Right ventricle myocardium superior (tissue), 1 donor: Measurements from ENCODE around the gene CENPP. TPM values are rescaled to one million over a fixed set of nuclear protein-coding genes. Genes with fewer than 3 reads are reported as not detected.

Source experiments
- ATAC-seq: fragments of 200-7000 bp; cut with Tn5 transposase; one replicate; pipeline ENCODE4 v1.9.1; 2020; ENCODE audit warnings: mild to moderate bottlenecking; ENCODE audit not compliant: poor library complexity
- DNase-seq: peaks from one replicate; pipeline ENCODE4 v3.0.0-alpha.2; 2020
- intact Hi-C: fragments of 100-400 bp; cut with DNase I; formaldehyde crosslinking; loops from one replicate; pipeline ENCODE4 v1.11.2; 2022
- total RNA-seq: library from RNA; stranded (reverse); fragmentation: NEBNext Ultra II Directional; extraction: Animal tissue kit (Norgen Biotek cat#: 25700); gene quantifications from one replicate; pipeline ENCODE4 v1.2.1, GENCODE V29; 2021
- donor health status: DM: no; HTN: yes; CAD: no; lungs with severe emphysema.

CENPP gene
- total RNA-seq, 1 donor from 2014 or later = 3.0 TPM

DNA sequence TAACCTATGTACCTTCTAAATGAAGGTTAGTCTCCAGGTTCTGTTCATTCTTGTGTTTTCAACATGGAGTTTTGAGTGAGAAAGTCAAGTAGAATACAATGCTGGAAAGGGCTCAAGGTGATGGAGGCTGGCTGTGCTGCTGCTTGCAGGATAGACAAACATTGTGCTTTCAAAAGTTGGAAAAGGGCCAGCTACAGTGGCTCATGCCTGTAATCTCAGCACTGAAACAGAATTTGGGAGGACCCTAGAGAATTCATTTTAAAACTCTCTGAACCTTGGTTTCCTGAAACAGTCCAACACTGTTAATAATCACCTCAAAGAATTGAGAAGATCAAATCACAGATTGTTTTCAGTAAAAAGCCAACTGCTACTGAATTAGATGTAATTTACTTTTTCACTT, 16.9 kb upstream of the CENPP start:
- DNase-seq = no peak
- no peak for ATAC-seq
- intact Hi-C loops = no loop called here

GRCh38 chr9:92310562-92310961, 15.2 kb upstream of the CENPP start:
- no peak for DNase-seq
- intact Hi-C loops = no loop called here
- no peak for ATAC-seq

DNA sequence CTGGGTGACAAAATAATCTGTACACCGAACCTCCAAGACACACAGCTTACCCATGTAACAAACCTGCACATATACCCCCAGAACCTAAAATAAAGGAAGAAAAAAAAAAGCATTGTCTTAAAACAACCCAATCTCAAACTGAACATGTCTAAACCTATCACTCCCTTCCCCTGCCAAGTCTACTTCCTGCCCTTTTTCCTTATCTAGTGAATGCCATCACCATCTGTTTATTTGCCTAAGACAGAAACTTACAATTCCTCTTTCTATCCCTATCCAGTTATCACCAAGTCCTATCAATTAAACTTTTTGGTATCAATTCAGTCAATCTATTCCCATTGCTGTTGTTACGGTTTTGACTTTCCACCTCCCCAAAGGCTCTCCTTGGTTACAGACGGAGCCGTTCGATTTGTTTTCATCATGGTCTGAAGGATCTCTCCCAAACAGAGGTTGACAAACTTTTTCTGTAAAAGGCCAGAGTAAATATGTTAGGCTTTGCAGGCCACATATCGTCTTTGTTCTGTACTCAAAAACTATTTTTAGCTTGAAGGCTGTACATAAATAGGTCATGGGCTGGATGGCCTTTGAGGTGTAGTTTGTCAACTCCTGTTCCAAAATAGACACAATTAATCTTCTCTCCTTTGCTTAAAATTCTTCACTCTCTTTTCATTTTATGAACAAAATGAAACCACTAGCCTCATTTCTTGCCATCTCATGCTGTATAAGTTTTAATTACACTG, 12.7 kb upstream of the CENPP start:
- ATAC-seq (peak; percentile 80), DNase-seq (no peak)
- intact Hi-C loops = no loop called here

GRCh38 chr9:92313624-92314012, 12.1 kb upstream of the CENPP start:
- ATAC-seq (peak; percentile 80), DNase-seq (no peak)
- intact Hi-C loops = no loop called here

- DNase-seq (no peak), ATAC-seq (no peak)
- intact Hi-C loops = no loop called here
Observed at GRCh38 chr9:92315456-92315855, 10.3 kb upstream of the CENPP start.

DNA sequence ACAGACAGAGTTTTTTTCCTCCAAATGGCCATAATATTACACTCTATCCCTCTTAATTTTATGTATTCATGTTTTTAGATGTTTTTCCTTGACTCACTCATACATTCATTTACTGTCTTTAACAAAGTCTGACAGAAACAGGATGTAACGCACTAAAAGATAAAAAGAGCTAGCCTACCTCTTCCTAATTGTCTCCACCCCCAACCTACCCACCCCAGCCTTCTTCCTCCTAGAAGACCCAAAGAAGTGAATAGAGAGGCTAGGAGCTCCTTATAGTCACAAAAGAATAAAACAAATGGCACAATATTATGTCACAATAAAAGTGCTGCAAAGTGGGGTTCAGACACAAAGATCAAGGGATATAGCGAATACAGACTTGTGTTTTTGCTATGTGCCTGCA, 1.3 kb upstream of the CENPP start:
- ATAC-seq = no peak
- intact Hi-C loops = no loop called here
- no peak for DNase-seq

- ATAC-seq (peak; percentile 52), DNase-seq (peak; percentile 71)
- intact Hi-C loops = no loop called here
Observed at GRCh38 chr9:92324889-92325268, 874 bp upstream of the CENPP start.

- ATAC-seq (peak; percentile 1), DNase-seq (no peak)
- intact Hi-C loops = no loop called here
Observed at GRCh38 chr9:92325991-92326500, 293 bp downstream of the CENPP start.

GRCh38 chr9:92327283-92327850, 1.6 kb downstream of the CENPP start:
- ATAC-seq = no peak
- intact Hi-C loops = no loop called here
- no peak for DNase-seq

GRCh38 chr9:92328225-92328624, 2.5 kb downstream of the CENPP start:
- ATAC-seq (no peak), DNase-seq (no peak)
- intact Hi-C loops = no loop called here

- intact Hi-C loops = no loop called here
- peak; percentile 89 for ATAC-seq
- peak; percentile 58 for DNase-seq
Observed at GRCh38 chr9:92332577-92333281, 7.0 kb downstream of the CENPP start.

DNA sequence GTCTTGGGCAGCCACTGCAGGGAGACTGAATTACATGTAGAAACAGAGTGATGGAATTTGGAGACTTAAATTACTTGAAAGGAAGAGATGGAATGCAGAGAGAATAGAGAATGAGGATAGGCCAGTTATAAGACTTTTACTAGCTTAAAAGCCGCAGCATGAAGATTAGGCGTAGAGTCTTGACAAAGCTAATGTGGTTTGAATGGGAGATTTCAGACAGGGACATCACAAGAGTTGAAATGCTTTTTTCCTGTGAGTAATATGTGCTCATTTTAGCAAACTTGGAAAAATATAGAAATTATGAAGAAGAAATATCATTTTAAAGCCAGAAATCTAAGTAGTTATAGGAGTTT, 7.5 kb downstream of the CENPP start:
- intact Hi-C loops = no loop called here
- peak; percentile 37 for ATAC-seq
- DNase-seq = no peak

DNA sequence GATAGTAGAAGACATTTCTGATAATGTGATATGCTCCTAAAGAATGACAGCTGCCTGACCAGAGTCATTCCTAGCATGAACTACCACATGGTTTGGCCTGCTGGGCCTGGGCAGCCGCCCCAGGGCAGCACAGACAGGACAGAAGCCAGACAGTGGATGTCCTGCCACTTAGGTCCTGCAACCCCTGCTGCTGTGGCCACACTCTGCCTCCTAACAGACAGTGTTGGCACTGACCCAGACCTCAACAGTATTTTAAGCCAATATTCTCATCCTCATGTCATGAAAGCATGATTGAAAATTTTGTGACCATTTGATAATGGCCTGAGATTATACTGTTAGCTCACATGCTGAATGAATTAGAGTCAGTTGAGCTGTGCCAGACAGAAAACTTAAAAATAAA, 15.8 kb downstream of the CENPP start:
- DNase-seq (no peak), ATAC-seq (no peak)
- intact Hi-C loops = loop anchor here (10.0 kb wide), 2 partner anchors 63 to 93 kb away; partner anchors contain the start of gene OGN

DNA sequence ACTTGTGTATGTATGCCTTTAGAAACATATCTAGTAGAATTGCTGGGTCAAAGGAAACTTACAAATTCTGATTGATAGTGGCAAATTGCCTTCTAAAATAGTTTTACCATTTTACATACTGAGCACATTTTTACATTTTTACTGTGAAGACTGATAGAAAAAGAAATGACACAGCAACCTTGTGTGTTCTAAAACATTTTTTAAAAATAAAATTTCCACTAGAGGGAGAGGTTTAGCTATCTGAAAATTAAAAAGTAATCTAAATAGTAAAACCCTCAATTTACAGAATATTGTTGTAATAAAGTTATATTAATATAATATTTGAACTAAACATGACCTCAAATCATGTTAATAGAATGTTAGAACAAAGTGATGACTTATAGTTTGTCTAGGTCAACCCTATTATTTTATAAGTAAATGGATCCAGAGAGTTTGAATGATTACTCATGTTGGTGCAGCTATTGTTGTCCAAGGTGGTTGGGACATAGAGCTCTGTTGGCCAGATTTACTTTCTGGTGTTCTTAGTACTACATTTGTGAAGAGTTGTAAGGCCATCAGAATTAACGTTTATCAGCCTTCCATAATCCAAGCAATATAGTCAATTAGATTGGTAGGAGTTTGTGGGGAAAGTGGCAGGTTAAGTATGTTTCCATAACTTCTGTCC, 17.2 kb downstream of the CENPP start:
- no peak for DNase-seq
- ATAC-seq = no peak
- intact Hi-C loops = loop anchor here (2.0 to 10.0 kb wide), 3 partner anchors 62 to 292 kb away; partner anchors contain the start of gene OGN

- intact Hi-C loops = loop anchor here (10.0 kb wide), 2 partner anchors 59 to 89 kb away; partner anchors contain the start of gene OGN
Observed at GRCh38 chr9:92345582-92345981, 19.8 kb downstream of the CENPP start.

DNA sequence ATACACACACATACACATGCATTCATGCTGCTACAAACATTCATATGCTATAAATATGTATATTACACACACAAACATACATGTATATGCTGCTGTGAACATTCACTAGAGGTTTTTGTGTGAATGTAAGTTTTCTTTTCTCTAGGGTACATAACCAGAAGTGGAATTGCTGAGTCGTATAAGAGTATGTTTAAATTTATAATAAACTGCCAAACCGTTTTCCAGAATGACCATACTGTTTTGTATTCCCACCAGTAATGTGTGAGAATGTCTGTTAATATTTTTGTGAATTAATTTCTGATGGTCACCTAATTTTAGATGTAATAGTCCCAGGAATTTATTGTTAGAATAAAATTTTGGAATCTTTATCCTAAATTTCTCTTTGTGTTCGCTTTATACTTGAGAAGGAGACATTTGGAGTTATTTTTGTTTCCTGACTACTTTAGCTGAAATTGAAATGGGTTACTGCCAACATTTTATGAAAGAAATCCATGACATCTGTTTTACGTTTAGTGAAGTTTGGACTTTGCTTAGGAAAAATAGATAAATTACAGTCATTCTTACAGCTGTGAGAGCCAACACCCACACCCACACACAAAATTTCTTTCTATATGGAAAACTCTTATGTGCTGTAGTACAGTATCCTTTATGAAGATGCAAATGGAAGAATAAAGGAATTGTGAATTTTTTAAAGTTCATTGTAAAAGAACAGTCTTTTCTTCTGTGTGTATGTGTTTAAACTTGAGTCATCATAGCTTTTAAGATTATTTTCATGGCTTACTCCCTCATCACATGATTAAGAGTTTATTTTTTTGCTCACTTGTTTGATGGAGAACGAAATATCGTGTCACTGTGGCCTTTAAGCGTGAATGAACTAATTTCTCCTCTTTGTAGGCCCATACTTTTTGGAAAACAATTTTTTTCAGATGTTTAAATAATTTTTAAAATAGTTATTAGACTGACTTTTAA, 24.3 kb downstream of the CENPP start:
- no peak for DNase-seq
- intact Hi-C loops = loop anchor here (10.0 kb wide), 2 partner anchors 55 to 85 kb away; partner anchors contain the start of gene OGN
- peak; percentile 70 for ATAC-seq

More at GRCh38 chr9:92345582-92345981, 19.8 kb downstream of the CENPP start:
- ATAC-seq (no peak), DNase-seq (no peak)

DNA sequence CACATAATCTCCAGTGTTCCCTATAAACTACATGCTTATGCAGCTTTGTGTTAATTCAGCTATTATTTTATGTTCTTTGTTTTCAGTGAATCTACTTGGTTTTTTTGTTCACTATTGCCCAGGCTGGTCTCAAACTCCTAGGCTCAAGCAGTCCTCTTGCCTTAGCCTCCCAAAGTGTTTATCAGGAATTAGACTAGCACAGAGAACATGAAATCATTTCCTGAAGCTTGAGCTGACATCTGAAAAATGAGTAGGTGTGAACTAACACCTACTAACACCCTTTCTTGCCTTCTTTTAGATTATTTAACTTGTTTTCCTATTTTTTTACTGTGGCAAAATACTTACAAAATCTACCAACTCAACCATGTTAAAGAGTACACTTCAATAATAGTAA, 25.0 kb downstream of the CENPP start:
- ATAC-seq = no peak
- no peak for DNase-seq
- intact Hi-C loops = no loop called here

DNA sequence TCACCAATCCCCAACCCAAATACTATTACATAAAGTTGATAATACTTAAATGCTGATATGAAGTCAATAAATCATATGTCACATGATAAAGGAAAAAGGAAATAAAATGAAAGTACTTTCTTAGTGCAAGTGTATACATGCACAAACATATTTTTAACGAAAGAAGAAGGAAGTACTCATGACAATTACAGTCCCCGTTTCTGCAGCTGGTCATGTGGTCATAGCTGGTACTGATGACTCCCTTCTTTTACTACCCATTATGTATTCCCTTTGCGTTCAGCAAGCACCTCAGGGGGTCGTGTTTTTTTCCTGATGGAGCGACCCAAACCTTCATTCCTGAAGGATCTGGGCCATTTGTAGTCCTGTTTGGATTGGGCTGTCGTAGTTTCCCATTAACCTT, 27.3 kb downstream of the CENPP start:
- intact Hi-C loops = no loop called here
- DNase-seq = no peak

More for the DNA sequence above, 27.3 kb downstream of the CENPP start:
- no peak for ATAC-seq
